ENCODE measurements around the gene SYS1.

The SYS1 gene

DNA sequence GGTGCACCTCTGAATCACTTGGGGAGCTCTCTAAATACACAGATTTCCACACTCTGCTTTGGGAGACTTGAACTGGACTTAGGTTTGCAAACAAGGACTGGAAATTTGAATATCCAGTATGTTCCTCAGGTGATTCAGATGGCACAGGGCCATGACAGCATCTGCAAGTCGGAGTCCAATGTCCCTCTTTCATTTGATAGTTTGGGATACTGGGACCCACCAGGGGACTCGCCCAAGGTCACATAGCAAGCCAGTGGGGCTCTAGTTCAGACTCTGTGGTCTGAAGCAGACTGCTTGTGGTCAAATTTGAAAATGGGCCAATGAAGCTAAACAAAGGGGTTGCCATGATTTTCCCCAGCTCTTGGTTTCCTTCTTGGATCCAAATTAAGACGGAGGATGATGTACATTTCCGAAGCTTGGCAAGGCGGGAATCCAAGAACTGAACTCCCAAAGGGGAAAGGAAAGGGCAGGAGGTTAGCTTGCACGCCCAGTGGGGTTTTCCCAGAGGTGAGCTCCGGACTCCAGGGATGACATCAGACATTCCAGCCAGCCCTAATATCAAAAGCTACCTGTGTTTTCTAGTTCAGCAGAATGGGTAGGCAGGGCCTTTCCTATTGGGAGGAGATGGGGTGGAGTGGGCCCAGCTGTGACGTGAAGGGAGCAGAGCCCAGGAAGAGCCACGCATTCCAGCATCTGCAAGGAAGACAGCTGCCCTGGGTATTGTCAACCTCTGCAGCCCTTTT is 3.4 kb upstream of the SYS1 start:
- Histone ChIP-seq H3K27ac (peak overlapping the region; percentile 30), H3K4me3 (ENCODE audit: low read depth, low read length) (no peak overlapping the region), H2AFZ (no peak overlapping the region), H3K9ac (no peak overlapping the region), H3K79me2 (peaks cover 7% of the 10 kb centered on the region), H3K4me2 (ENCODE audit: low read length) (no peak overlapping the region), H3K27me3 (ENCODE audit: control insufficient read depth, insufficient read depth, low read length) (no peaks in the 10 kb centered on the region), H3K4me1 (peaks cover 4% of the 10 kb centered on the region), H3K36me3 (ENCODE audit: control insufficient read depth, insufficient read depth, low read length) (no peaks in the 10 kb centered on the region), H3K9me3 (ENCODE audit: control insufficient read depth, low read length) (no peaks in the 10 kb centered on the region)
- TF ChIP-seq, protein P1, sequence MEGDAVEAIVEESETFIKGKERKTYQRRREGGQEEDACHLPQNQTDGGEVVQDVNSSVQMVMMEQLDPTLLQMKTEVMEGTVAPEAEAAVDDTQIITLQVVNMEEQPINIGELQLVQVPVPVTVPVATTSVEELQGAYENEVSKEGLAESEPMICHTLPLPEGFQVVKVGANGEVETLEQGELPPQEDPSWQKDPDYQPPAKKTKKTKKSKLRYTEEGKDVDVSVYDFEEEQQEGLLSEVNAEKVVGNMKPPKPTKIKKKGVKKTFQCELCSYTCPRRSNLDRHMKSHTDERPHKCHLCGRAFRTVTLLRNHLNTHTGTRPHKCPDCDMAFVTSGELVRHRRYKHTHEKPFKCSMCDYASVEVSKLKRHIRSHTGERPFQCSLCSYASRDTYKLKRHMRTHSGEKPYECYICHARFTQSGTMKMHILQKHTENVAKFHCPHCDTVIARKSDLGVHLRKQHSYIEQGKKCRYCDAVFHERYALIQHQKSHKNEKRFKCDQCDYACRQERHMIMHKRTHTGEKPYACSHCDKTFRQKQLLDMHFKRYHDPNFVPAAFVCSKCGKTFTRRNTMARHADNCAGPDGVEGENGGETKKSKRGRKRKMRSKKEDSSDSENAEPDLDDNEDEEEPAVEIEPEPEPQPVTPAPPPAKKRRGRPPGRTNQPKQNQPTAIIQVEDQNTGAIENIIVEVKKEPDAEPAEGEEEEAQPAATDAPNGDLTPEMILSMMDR (IDR thresholded peaks at IDR 0.05), result no peak

DNA sequence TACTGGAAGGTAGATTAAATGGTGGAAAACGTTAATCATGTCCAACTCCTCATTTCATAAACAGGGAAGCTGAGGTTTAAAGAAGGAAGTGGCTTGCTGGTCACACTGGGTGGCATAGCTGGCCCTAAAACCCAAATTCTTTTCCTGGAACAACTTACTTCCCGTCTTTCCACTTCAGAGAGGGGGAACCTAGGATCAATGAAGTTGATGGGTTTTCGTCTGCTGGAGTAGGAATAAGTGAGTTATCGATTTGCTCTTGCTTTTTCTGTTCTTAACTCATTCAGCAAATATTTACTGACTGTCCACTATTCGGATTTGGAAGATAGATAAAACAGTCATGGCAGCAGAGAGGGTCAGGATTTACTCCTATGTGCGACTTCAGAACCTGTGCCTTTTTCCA is 1.2 kb upstream of the SYS1 start:
- Histone ChIP-seq H3K27me3 (ENCODE audit: control insufficient read depth, insufficient read depth, low read length) (no peaks in the 10 kb centered on the region), H2AFZ (no peak overlapping the region), H3K4me3 (ENCODE audit: low read depth, low read length) (no peak overlapping the region), H3K4me1 (peaks cover 4% of the 10 kb centered on the region), H3K36me3 (ENCODE audit: control insufficient read depth, insufficient read depth, low read length) (no peaks in the 10 kb centered on the region), H3K79me2 (peaks cover 7% of the 10 kb centered on the region), H3K27ac (no peak overlapping the region), H3K9ac (no peak overlapping the region), H3K9me3 (ENCODE audit: control insufficient read depth, low read length) (no peaks in the 10 kb centered on the region), H3K4me2 (ENCODE audit: low read length) (no peak overlapping the region)
- TF ChIP-seq, protein P1 (IDR thresholded peaks at IDR 0.05), result no peak

DNA sequence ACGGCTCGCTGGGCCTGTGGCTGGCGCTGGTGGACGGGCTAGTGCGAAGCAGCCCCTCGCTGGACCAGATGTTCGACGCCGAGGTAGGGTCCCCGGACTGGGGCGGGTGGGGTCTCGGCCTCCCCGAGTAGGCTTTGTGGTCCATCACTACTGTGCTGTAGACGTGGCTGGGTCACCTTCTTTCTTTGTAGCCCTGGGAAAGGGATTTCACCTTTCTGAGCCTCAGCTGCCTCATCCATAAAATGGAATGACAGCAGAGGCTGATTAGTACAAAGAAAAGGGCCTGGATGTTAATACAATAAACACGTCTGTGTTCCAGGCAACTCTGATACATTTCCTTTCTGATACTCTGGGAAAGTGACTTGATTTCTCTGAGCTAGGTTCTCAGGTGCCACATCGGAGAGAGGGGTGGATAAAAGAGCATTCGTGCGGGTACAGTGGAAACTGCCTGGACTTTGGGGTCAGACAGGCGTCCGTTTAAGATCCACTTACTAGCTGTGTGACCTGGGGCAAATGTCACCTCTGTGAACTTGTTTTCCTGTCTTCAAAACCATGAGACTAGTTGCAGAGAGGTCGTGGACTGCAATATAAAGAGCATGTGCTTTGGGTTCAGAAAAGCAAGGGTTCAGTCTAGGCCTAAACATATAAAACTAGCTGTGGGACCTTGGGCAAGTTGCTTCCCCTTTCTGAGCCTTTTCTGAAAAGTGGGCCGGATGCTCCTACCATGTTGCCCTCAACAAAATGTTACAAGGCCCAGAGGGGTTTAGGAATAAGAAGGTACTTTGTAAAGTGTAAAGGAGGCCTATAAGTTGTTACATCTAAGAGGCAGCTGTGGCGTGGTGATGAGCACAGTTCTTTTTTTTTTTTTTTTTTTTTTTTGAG is 896 bp downstream of the SYS1 start:
- Histone ChIP-seq H3K9me3 (ENCODE audit: control insufficient read depth, low read length) (no peaks in the 10 kb centered on the region), H3K79me2 (peaks cover 7% of the 10 kb centered on the region), H3K9ac (peak overlapping the region; percentile 56), H3K27me3 (ENCODE audit: control insufficient read depth, insufficient read depth, low read length) (no peaks in the 10 kb centered on the region), H3K36me3 (ENCODE audit: control insufficient read depth, insufficient read depth, low read length) (no peaks in the 10 kb centered on the region), H3K4me2 (ENCODE audit: low read length) (peak overlapping the region; percentile 91), H3K4me3 (ENCODE audit: low read depth, low read length) (peak overlapping the region; percentile 94), H2AFZ (peak overlapping the region; percentile 91), H3K27ac (peak overlapping the region; percentile 97), H3K4me1 (peaks cover 4% of the 10 kb centered on the region)
- TF ChIP-seq, protein P1 (IDR thresholded peaks at IDR 0.05), result no peak

DNA sequence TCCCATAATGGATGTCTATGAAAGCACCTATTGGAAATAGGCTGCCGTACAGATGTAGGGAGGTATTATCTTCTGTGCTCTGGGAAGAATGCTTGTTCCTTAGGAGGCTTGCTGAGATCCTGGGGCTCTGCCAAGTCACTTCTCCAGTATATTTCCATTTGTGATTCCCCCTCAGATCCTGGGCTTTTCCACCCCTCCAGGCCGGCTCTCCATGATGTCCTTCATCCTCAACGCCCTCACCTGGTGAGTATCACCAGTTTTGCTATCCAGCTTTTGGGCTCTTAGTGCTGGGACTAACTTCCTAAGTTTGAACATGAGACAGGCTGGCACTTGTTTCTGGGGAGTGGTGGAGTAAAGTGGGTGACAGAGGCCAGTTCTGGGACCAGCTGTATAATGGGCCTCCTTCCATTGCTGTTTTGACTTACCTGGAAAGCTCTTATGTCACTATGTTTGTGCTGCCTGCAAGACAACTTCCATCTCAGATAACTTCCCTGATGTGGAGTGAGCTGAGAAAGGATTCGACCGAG is 2.6 kb downstream of the SYS1 start:
- Histone ChIP-seq H3K27ac (no peak overlapping the region), H3K27me3 (ENCODE audit: control insufficient read depth, insufficient read depth, low read length) (no peaks in the 10 kb centered on the region), H3K4me2 (ENCODE audit: low read length) (no peak overlapping the region), H3K4me1 (peaks cover 4% of the 10 kb centered on the region), H3K4me3 (ENCODE audit: low read depth, low read length) (no peak overlapping the region), H3K9ac (no peak overlapping the region), H3K79me2 (peaks cover 7% of the 10 kb centered on the region), H3K36me3 (ENCODE audit: control insufficient read depth, insufficient read depth, low read length) (no peaks in the 10 kb centered on the region), H3K9me3 (ENCODE audit: control insufficient read depth, low read length) (no peaks in the 10 kb centered on the region), H2AFZ (no peak overlapping the region)
- TF ChIP-seq, protein P1 (IDR thresholded peaks at IDR 0.05), result no peak
